HepG2 (cell line): ENCODE measurements around the gene NDUFS7. TPM values are rescaled to one million over a fixed set of nuclear protein-coding genes. Genes with fewer than 3 reads are reported as not detected.

Experiments used
- AGO2 ChIP-seq: fragments of 200-400 bp; formaldehyde crosslinking; optimal IDR thresholded peaks from 2 replicates; pipeline ENCODE3; 2017; ENCODE audit warnings: mild to moderate bottlenecking, low read depth, low read length, moderate library complexity
- ASH2L ChIP-seq: fragments of 300-600, 200-600 bp; sonication (generic); IDR thresholded peaks from 2 replicates; pipeline ENCODE4 v1.7.0; 2017; ENCODE audit warnings: low read depth, mild to moderate bottlenecking, moderate library complexity, mixed read lengths, low read length; ENCODE audit not compliant: insufficient read length
- ATF1 ChIP-seq: IDR thresholded peaks from 2 replicates; pipeline ENCODE4 v1.6.1; 2016; ENCODE audit warnings: mild to moderate bottlenecking, control low read depth
- ELF1 ChIP-seq: sonication (generic); formaldehyde crosslinking; IDR thresholded peaks from 2 replicates; pipeline ENCODE4 v1.4.0; 2020; ENCODE audit warnings: missing genetic modification reagents
- FOXJ3 ChIP-seq: sonication (generic); formaldehyde crosslinking; IDR thresholded peaks from 2 replicates; pipeline ENCODE4 v1.4.0; 2020; ENCODE audit warnings: missing genetic modification reagents, mild to moderate bottlenecking, borderline replicate concordance
- PRPF4 ChIP-seq: fragments of 200-400 bp; formaldehyde crosslinking; IDR thresholded peaks from 2 replicates; pipeline ENCODE4 v1.6.1; 2016; ENCODE audit warnings: low read length, low read depth; ENCODE audit not compliant: poor library complexity, severe bottlenecking
- RAD51 ChIP-seq: fragments of 450-650 bp; IDR thresholded peaks from 2 replicates; pipeline ENCODE4 v1.6.1; 2016; ENCODE audit warnings: borderline replicate concordance
- RFX1 ChIP-seq: fragments of 450-650 bp; IDR thresholded peaks from 2 replicates; pipeline ENCODE4 v1.6.1; 2017
- ZBTB38 ChIP-seq: sonication (generic); formaldehyde crosslinking; IDR thresholded peaks from 2 replicates; pipeline ENCODE4 v1.5.1; 2020; ENCODE audit warnings: mild to moderate bottlenecking, missing genetic modification reagents
- ZEB1 ChIP-seq: IDR thresholded peaks from 2 replicates; pipeline ENCODE4 v1.6.1; 2012; ENCODE audit warnings: mild to moderate bottlenecking, low read depth, inconsistent platforms; ENCODE audit not compliant: insufficient replicate concordance
- ZNF468 ChIP-seq: sonication (generic); formaldehyde crosslinking; IDR thresholded peaks from 2 replicates; pipeline ENCODE4 v1.8.0; 2022; ENCODE audit warnings: mild to moderate bottlenecking, moderate library complexity, missing genetic modification reagents
- ZNF556 ChIP-seq: sonication (generic); formaldehyde crosslinking; IDR thresholded peaks from 2 replicates; pipeline ENCODE4 v1.4.0; 2020; ENCODE audit warnings: mild to moderate bottlenecking, missing genetic modification reagents, borderline replicate concordance
- ZNF567 ChIP-seq: sonication (generic); formaldehyde crosslinking; IDR thresholded peaks from 2 replicates; pipeline ENCODE4 v1.8.1; 2023; ENCODE audit warnings: mild to moderate bottlenecking, missing genetic modification reagents, borderline replicate concordance
- ZNF577 ChIP-seq: sonication (generic); formaldehyde crosslinking; IDR thresholded peaks from 2 replicates; pipeline ENCODE4 v1.4.0; 2020; ENCODE audit warnings: mild to moderate bottlenecking, low read depth, missing genetic modification reagents, borderline replicate concordance
- ZNF761 ChIP-seq: sonication (generic); formaldehyde crosslinking; conservative IDR thresholded peaks from 2 replicates; pipeline ENCODE4 v1.4.0; 2020; ENCODE audit warnings: mild to moderate bottlenecking, missing genetic modification reagents
- polyA plus RNA-seq, 8 experiments: library from polyadenylated mRNA; depleted of rRNA in 3 of 8; stranded (reverse) in 7 of 8; unstranded in 1 of 8; fragments of >200 nt; fragmentation: Illumina TruSeq in 4 of 8; extraction: Trizol in 4 of 8; gene quantifications; 2 replicates each; pipeline versions ENCODE4 v1.2.1 to v1.2.3, GENCODE V29; 2011 to 2016; ENCODE audit warnings: low read depth in 4 of 8, missing spikeins in 1 of 8, mixed read lengths in 1 of 8; ENCODE audit not compliant: insufficient read depth in 1 of 8
- total RNA-seq, 5 experiments: library from RNA; depleted of rRNA; stranded (reverse); fragments of >200 nt; fragmentation: Illumina TruSeq; extraction: Trizol; gene quantifications; 2 replicates each; pipeline ENCODE4 v1.2.3, GENCODE V29; 2016; ENCODE audit warnings: low read depth in 1 of 5
- TF ChIP-seq, protein P1 (sequence below): sonication (generic); formaldehyde crosslinking; IDR thresholded peaks from 2 replicates; pipeline ENCODE4 v1.4.0; 2020; ENCODE audit warnings: mild to moderate bottlenecking, missing genetic modification reagents
- TF ChIP-seq, protein P2 (sequence below): sonication (generic); formaldehyde crosslinking; conservative IDR thresholded peaks from 2 replicates; pipeline ENCODE4 v1.4.0; 2020; ENCODE audit warnings: missing genetic modification reagents
- TF ChIP-seq, protein P3 (sequence below): sonication (generic); formaldehyde crosslinking; conservative IDR thresholded peaks from 2 replicates; pipeline ENCODE4 v1.4.0; 2020; ENCODE audit warnings: missing genetic modification reagents

Gene NDUFS7
- total and polyA plus RNA-seq, 2 of the 13 experiments (the other 11 are each of a cell fraction or from before 2014, with no cell fraction given), result 34.3 to 66.9 TPM

DNA sequence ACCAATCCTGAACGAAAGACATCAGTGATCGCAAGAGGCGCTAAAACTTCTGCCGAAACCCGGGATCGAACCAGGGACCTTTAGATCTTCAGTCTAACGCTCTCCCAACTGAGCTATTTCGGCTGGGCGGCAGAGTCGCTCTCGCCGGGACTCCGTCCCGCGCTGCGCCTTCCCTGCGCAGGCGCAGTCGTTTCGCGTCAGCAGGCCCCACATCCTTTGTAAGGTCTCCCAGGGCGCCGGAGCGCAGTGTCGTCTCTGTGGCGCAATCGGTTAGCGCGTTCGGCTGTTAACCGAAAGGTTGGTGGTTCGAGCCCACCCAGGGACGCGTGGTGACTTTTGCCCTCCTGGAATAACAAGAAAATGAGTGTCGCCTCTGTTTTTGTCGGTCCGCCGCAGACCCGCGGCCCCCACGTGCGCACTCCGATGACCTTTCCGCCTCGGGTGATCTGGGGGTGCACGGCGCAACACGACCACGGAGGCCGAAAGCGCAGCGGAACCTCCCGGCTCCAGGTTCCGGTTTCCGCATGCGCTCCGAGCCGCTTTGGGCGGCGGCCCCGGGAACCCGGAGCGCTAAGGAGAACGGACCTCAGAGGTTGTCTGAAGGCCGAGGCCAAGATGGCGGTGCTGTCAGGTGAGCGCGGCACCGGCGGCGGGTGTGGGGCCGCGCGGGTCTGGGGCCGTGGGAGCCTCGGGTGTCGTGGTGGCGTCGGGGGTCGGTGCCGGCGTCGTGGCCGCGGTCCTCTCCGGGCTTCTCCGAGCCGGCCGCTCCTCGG, at the start of gene NDUFS7 (continued):
- peak; percentile 97 for TF ChIP-seq ZNF468 (CRISPR knock-in tag)
- no peak for TF ChIP-seq RFX1
- peak; percentile 94; the same call in 1 of the 2 replicates for TF ChIP-seq ZNF577 (CRISPR knock-in tag)
- peak; percentile 100; the same call in 1 of the 2 replicates for TF ChIP-seq ZNF556 (CRISPR knock-in tag)
- TF ChIP-seq, protein P1, sequence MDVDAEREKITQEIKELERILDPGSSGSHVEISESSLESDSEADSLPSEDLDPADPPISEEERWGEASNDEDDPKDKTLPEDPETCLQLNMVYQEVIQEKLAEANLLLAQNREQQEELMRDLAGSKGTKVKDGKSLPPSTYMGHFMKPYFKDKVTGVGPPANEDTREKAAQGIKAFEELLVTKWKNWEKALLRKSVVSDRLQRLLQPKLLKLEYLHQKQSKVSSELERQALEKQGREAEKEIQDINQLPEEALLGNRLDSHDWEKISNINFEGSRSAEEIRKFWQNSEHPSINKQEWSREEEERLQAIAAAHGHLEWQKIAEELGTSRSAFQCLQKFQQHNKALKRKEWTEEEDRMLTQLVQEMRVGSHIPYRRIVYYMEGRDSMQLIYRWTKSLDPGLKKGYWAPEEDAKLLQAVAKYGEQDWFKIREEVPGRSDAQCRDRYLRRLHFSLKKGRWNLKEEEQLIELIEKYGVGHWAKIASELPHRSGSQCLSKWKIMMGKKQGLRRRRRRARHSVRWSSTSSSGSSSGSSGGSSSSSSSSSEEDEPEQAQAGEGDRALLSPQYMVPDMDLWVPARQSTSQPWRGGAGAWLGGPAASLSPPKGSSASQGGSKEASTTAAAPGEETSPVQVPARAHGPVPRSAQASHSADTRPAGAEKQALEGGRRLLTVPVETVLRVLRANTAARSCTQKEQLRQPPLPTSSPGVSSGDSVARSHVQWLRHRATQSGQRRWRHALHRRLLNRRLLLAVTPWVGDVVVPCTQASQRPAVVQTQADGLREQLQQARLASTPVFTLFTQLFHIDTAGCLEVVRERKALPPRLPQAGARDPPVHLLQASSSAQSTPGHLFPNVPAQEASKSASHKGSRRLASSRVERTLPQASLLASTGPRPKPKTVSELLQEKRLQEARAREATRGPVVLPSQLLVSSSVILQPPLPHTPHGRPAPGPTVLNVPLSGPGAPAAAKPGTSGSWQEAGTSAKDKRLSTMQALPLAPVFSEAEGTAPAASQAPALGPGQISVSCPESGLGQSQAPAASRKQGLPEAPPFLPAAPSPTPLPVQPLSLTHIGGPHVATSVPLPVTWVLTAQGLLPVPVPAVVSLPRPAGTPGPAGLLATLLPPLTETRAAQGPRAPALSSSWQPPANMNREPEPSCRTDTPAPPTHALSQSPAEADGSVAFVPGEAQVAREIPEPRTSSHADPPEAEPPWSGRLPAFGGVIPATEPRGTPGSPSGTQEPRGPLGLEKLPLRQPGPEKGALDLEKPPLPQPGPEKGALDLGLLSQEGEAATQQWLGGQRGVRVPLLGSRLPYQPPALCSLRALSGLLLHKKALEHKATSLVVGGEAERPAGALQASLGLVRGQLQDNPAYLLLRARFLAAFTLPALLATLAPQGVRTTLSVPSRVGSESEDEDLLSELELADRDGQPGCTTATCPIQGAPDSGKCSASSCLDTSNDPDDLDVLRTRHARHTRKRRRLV (CRISPR knock-in tag), result peak; percentile 89
- peak; percentile 99 for TF ChIP-seq ASH2L
- peak; percentile 82 for TF ChIP-seq ZEB1
- TF ChIP-seq ZBTB38 (CRISPR knock-in tag), result peak; percentile 88
- peak; percentile 80 for TF ChIP-seq ATF1 (CRISPR knock-in tag)
- TF ChIP-seq FOXJ3 (CRISPR knock-in tag), result peak; percentile 90
- TF ChIP-seq AGO2, result peak; percentile 50
- peak; percentile 88 for TF ChIP-seq ELF1 (CRISPR knock-in tag)
- TF ChIP-seq ZNF761 (CRISPR knock-in tag), result peak; percentile 96
- TF ChIP-seq RAD51, result no peak
- no peak; the same call in 1 of the 2 replicates for TF ChIP-seq ZNF567
- TF ChIP-seq, protein P2, sequence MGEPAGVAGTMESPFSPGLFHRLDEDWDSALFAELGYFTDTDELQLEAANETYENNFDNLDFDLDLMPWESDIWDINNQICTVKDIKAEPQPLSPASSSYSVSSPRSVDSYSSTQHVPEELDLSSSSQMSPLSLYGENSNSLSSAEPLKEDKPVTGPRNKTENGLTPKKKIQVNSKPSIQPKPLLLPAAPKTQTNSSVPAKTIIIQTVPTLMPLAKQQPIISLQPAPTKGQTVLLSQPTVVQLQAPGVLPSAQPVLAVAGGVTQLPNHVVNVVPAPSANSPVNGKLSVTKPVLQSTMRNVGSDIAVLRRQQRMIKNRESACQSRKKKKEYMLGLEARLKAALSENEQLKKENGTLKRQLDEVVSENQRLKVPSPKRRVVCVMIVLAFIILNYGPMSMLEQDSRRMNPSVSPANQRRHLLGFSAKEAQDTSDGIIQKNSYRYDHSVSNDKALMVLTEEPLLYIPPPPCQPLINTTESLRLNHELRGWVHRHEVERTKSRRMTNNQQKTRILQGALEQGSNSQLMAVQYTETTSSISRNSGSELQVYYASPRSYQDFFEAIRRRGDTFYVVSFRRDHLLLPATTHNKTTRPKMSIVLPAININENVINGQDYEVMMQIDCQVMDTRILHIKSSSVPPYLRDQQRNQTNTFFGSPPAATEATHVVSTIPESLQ (CRISPR knock-in tag), result no peak; the same call in 1 of the 2 replicates
- TF ChIP-seq, protein P3, sequence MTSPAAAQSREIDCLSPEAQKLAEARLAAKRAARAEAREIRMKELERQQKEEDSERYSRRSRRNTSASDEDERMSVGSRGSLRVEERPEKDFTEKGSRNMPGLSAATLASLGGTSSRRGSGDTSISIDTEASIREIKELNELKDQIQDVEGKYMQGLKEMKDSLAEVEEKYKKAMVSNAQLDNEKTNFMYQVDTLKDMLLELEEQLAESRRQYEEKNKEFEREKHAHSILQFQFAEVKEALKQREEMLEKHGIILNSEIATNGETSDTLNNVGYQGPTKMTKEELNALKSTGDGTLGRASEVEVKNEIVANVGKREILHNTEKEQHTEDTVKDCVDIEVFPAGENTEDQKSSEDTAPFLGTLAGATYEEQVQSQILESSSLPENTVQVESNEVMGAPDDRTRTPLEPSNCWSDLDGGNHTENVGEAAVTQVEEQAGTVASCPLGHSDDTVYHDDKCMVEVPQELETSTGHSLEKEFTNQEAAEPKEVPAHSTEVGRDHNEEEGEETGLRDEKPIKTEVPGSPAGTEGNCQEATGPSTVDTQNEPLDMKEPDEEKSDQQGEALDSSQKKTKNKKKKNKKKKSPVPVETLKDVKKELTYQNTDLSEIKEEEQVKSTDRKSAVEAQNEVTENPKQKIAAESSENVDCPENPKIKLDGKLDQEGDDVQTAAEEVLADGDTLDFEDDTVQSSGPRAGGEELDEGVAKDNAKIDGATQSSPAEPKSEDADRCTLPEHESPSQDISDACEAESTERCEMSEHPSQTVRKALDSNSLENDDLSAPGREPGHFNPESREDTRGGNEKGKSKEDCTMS (CRISPR knock-in tag), result peak; percentile 92
- TF ChIP-seq PRPF4, result peak; percentile 93
